ENCODE data around the gene TEKT3. TPM values are rescaled to one million over a fixed set of nuclear protein-coding genes. Genes with fewer than 3 reads are reported as not detected.

Gene TEKT3
- total RNA-seq, 1 experiment from 2014 or later: 1.0 TPM

DNA sequence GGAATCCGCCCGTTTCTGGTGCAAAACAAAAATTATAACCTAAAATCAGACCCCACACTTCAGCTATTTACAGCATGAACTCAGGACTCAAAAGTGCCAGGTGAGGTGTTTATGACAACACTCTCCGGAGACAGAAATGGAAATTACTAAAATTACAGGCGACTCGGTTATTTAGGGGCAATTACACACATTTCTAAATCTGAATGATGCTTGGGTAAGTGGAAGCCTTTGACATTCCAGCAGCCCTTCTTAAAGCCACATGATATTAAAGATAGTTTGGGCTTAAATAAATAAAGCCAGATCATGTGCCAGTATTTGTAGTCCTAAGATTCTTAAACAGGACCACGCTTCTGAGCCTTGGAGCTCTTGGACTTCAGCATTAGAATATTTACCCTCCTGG is 39.6 kb downstream of the TEKT3 start:
- no peak overlapping the region for H3K4me3 ChIP-seq
- H3K36me3 ChIP-seq: no peaks in the 10 kb centered on the region
- no peaks in the 10 kb centered on the region for H3K27me3 ChIP-seq (replicated peaks)
- H3K9me3 ChIP-seq (replicated peaks): no peaks in the 10 kb centered on the region
- no peak for DNase-seq (ENCODE audit: low read depth in 1 of 2, low spot score in 2 of 2)
- H3K4me1 ChIP-seq (replicated peaks): peaks cover 39% of the 10 kb centered on the region
- no peak overlapping the region for H3K27ac ChIP-seq

DNA sequence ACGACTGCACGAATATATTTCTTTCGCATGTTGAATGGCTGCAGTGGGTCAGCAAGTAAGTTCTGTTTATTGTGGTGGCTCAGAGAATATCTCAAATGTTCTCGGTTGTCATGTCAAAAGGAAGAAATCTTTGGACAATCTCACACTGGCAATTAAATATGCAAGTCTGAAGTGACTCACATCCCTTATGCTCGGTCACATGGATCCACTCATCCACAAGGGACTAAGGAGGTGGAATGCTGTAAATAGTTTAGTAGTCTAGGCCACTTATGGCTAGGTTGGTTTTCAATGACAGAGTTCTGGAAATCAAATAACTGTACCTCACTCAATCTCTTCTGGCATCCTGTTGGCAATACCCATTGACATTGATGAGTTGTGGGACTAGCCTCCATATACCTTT is 43.2 kb downstream of the TEKT3 start:
- Histone ChIP-seq H3K4me3 (no peak overlapping the region), H3K4me1 (replicated peaks) (peaks cover 25% of the 10 kb centered on the region), H3K27me3 (replicated peaks) (no peaks in the 10 kb centered on the region), H3K36me3 (no peaks in the 10 kb centered on the region), H3K27ac (peak overlapping the region; percentile 27), H3K9me3 (replicated peaks) (no peaks in the 10 kb centered on the region)
- DNase-seq (ENCODE audit: low read depth in 1 of 2, low spot score in 2 of 2): no peak

DNA sequence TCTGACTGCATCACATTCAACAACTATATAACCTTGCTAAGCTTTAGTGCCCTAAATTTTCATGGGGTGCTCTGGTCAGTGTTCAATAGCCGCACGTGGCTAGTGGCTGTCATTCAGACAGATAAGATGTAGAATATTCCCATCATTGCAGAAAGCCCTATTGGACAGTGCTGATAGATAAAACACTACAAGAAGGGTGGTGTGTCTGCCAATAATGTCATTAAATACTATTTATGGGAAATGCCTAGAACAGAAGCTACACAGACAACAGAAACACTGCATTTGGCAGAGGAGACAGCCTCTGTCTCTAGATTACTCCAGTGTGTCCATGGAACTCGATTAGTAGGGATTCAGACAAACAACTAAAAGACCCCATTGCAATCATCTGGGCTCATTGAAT is 47.8 kb downstream of the TEKT3 start:
- Histone ChIP-seq H3K9me3 (replicated peaks) (no peaks in the 10 kb centered on the region), H3K4me1 (replicated peaks) (peaks cover 40% of the 10 kb centered on the region), H3K4me3 (no peak overlapping the region), H3K27me3 (replicated peaks) (no peaks in the 10 kb centered on the region), H3K36me3 (no peaks in the 10 kb centered on the region), H3K27ac (no peak overlapping the region)
- no peak for DNase-seq (ENCODE audit: low read depth in 1 of 2, low spot score in 2 of 2)

DNA sequence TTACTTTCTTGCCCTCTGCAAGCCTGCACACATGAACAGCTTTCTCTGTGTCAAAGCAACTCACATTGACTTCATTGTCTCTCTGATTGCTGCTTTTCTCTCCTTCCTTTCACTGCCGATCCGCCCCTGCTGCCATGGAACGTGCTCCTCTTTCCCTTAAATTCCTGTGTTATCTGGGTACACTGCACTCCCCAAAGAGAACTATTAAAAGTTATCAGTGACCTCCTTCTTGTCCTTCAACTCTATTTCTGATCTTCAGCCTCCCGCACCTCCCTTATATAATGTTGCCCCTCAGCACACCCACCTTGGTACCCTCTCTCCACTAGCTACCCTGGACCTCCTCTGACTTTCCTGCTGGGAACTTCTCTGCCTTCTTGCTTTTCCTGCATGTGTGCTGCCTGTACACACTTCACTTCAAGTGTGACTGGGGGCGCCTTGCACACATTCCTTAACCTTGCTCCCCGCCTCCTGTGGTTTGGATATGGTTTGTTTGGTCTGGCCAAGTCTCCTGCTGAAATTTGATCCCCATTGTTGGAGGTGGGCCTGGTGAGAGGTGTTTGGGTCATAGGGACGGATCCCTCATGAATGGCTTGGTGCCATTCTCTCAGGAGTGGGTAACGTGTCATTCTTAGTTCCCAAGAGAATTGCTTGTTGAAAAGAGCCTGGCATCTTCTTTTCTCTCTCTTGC is 49.6 kb downstream of the TEKT3 start:
- DNase-seq (ENCODE audit: low read depth in 1 of 2, low spot score in 2 of 2): peak; percentile 26 to 56
- Histone ChIP-seq H3K4me3 (no peak overlapping the region), H3K4me1 (replicated peaks) (peaks cover 40% of the 10 kb centered on the region), H3K36me3 (no peaks in the 10 kb centered on the region), H3K27me3 (replicated peaks) (no peaks in the 10 kb centered on the region), H3K27ac (no peak overlapping the region), H3K9me3 (replicated peaks) (no peaks in the 10 kb centered on the region)

DNA sequence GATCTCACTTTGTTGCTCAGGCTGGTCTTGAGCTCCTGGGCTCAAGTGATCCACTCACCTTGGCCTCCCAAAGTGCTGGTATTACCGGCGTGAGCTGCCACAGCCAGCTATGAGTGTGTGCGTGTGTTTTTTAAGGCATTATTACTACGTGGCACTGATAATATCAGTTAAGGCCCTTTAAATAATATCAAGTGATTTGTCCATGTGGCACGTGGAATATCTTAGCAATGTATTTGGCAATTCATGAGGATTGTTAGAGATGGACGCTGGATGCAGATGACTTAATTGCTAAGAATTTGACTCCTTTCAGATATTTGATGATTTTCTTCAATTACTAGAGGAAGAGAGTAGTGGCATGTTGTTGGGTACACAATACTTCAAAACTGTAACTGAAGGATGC is 50.8 kb downstream of the TEKT3 start:
- Histone ChIP-seq H3K27me3 (replicated peaks) (no peaks in the 10 kb centered on the region), H3K9me3 (replicated peaks) (no peaks in the 10 kb centered on the region), H3K4me1 (replicated peaks) (peaks cover 40% of the 10 kb centered on the region), H3K36me3 (no peaks in the 10 kb centered on the region), H3K4me3 (no peak overlapping the region), H3K27ac (peak overlapping the region; percentile 79)
- DNase-seq (ENCODE audit: low read depth in 1 of 2, low spot score in 2 of 2): peak in 1 of 2 experiments; percentile 30

DNA sequence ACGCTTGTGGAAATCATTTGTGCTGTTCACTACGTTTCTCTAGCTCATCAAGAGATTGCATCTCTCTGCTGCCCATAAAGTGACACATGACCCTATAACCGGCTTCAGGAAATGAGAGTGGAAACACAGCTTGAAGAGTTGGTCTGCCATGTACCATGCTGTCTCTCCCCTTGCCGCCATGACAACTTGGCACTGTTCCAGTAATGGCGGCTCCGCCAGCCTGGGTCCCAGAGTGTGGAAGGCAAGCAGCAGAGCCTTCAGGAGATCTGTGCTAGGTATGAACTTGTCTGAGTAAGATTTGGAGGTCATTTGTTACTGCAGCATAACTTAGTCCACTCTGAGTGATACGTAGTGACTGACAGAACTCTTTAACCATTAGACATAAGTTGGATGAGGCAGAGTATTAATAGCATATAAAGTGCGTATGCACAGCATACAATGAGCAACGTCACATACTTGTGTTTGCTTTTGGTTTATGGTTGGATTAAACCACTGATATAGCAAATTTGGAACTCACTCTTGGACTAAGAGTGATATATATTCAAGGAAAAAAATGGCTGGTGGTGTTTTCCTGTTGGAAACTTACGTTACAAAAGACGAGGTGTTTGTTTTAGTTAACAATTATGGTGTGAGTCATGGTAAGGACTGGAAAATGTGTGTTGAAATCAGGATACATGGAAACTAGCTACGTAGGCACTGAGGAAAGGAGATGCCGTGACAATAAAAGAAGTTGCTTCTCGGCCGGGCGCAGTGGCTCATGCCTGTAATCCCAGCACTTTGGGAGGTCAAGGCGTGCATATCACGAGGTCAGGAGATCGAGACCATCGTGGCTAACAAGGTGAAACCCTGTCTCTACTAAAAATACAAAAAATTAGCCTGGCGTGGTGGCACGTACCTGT is 51.9 kb downstream of the TEKT3 start:
- no peaks in the 10 kb centered on the region for H3K9me3 ChIP-seq (replicated peaks)
- peak overlapping the region; percentile 79 for H3K27ac ChIP-seq
- peaks cover 42% of the 10 kb centered on the region for H3K4me1 ChIP-seq (replicated peaks)
- H3K27me3 ChIP-seq (replicated peaks): no peaks in the 10 kb centered on the region
- DNase-seq (ENCODE audit: low read depth in 1 of 2, low spot score in 2 of 2): peak; percentile 77 to 84
- H3K36me3 ChIP-seq: no peaks in the 10 kb centered on the region
- no peak overlapping the region for H3K4me3 ChIP-seq

DNA sequence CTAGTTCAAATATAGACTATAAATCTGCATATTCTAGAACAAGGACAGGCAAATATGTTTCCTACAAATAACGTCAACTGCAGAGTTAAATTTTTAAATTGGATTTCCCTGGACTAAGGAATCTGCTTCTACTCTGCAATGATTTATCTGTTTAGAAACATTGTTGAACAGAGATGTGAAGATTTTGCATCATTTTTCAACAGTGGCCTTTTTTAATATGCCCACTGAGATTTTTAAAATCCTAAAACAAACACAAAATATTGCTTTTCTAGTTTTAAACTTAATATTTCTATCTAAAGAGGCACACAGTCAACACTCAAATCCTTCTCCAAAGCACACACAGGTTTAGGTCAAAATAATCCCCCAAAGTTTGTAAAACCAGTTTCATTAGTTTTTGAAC is 52.5 kb downstream of the TEKT3 start:
- Histone ChIP-seq H3K27me3 (replicated peaks) (no peaks in the 10 kb centered on the region), H3K4me1 (replicated peaks) (peaks cover 43% of the 10 kb centered on the region), H3K36me3 (no peaks in the 10 kb centered on the region), H3K9me3 (replicated peaks) (no peaks in the 10 kb centered on the region), H3K4me3 (no peak overlapping the region), H3K27ac (peak overlapping the region; percentile 79; the same call in 1 of the 2 replicates)
- DNase-seq (ENCODE audit: low read depth in 1 of 2, low spot score in 2 of 2): no peak

DNA sequence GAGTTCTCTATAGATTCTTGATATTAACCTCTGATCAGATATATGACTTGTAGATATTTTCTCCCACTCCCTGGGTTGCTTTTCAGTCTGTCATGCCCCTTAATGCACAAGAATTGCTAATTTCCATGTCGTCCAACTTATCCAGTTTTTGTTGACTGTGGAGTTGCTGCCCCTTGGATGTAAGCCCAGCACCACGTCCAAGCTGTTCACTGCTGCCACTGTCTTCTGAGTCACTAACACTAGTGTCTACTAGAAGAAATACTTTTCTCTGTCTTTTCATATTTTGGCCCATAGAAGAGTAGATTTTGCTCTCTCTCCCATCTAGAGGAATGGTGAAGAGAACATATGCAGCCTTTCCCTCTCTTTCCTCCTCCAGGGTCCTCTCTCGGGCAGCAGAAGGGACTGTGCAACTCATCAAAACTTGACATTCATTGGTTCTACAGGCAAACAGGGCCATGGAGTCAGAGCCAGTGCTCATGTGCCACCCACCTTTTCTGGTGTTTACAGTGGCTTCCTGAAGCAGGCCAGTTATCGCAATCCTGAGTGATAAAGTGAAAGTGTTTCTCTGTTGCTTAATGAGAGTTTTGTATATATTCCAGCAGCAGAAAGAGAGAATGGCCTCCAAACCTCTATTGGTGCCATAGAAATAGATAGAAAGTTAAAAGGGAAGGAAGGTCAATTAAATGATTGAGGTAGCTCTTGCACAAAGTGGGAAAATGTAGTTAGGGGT is 53.7 kb downstream of the TEKT3 start:
- Histone ChIP-seq H3K27ac (no peak overlapping the region), H3K27me3 (replicated peaks) (no peaks in the 10 kb centered on the region), H3K4me3 (no peak overlapping the region), H3K9me3 (replicated peaks) (0 out of 2 replicates have a peak, but pooled peaks cover 2% of the 10 kb centered on the region), H3K36me3 (no peaks in the 10 kb centered on the region), H3K4me1 (replicated peaks) (peaks cover 43% of the 10 kb centered on the region)
- DNase-seq (ENCODE audit: low read depth in 1 of 2, low spot score in 2 of 2): no peak

DNA sequence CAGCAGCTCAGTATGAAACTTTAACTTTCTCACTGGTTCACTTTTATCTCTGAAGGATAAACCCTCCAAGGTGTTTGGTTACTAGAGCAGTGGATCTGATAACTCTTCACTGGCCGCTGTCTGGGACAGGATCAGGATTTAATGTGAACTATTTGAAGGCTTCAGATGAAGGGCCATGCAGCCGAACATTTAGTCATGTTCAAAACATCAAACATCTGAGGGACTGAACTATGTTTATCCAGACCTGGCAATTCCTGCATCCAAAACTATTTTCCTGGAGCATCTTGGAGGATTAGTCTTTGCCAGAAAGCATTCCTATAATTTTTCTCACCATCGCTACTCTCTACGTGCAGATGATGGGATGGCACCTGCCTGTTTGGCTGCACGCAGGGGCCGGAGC is 55.9 kb downstream of the TEKT3 start:
- H3K4me3 ChIP-seq: no peak overlapping the region
- no peak overlapping the region for H3K27ac ChIP-seq
- H3K27me3 ChIP-seq (replicated peaks): no peaks in the 10 kb centered on the region
- 0 out of 2 replicates have a peak, but pooled peaks cover 3% of the 10 kb centered on the region for H3K9me3 ChIP-seq (replicated peaks)
- DNase-seq (ENCODE audit: low read depth in 1 of 2, low spot score in 2 of 2): no peak
- peaks cover 33% of the 10 kb centered on the region for H3K4me1 ChIP-seq (replicated peaks)
- no peaks in the 10 kb centered on the region for H3K36me3 ChIP-seq

DNA sequence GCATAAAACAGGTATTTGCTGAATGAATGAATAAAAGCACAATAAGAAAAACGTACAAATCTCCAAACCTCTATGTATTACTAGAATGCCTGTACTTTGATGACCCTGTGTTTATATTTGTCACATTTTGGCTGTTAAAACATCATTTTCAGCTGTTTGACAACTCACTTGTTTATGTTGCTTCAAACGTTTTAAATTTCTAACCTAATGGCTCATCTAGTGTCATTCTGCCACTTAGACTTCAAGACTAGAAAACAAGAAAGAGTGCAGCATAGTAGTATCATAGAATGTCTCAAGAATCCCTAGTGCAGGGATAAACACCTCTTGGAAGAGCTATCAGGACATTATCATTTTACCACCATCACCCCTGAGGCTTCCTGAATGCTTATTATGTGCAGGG is 56.9 kb downstream of the TEKT3 start:
- Histone ChIP-seq H3K27me3 (replicated peaks) (no peaks in the 10 kb centered on the region), H3K27ac (no peak overlapping the region)
- no peak for DNase-seq (ENCODE audit: low read depth in 1 of 2, low spot score in 2 of 2)

DNA sequence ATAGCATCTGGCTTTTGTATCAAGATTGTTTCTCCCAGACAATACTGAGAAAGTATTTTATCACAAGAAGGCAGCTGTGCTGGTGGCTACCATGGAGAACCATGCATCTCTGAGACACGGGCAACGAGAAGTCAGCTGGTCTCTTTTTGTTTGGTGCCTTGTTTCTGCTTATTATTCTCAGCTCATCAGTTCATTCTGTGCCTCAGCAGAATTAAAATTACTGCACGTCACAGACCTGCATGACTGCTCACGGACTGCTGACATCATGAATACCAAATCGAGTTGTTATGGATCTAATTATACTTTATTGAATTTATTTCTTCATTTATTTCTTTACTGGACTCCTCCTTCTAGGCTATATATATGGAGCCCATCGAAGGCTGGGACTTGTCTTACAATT is 57.3 kb downstream of the TEKT3 start:
- H3K4me3 ChIP-seq: no peak overlapping the region
- DNase-seq (ENCODE audit: low read depth in 1 of 2, low spot score in 2 of 2): no peak
- peaks cover 24% of the 10 kb centered on the region for H3K4me1 ChIP-seq (replicated peaks)
- H3K27me3 ChIP-seq (replicated peaks): no peaks in the 10 kb centered on the region
- no peaks in the 10 kb centered on the region for H3K36me3 ChIP-seq
- H3K9me3 ChIP-seq (replicated peaks): 0 out of 2 replicates have a peak, but pooled peaks cover 3% of the 10 kb centered on the region
- H3K27ac ChIP-seq: no peak overlapping the region

More for the DNA sequence above, 56.9 kb downstream of the TEKT3 start:
- Histone ChIP-seq H3K9me3 (replicated peaks) (0 out of 2 replicates have a peak, but pooled peaks cover 3% of the 10 kb centered on the region), H3K4me3 (no peak overlapping the region), H3K4me1 (replicated peaks) (peaks cover 24% of the 10 kb centered on the region), H3K36me3 (no peaks in the 10 kb centered on the region)

DNA sequence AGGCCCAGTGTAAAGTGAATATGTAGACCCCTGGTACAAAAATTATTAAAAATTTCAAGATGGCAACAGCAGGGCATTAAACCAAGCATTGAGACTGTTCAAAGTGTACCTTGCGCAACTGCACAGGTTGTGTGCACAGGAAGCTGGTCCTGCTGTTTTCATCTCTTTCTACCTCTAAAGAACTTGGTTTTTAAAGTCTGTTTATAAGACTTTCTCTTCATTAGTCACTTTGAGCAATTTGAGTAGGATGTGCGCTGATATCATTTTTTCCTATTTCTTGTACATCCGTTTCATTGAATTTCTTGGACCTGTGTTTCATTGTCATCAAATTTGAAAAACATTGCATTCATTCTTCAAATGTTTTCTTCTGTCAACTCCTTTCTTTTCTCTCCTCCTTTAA is 59.5 kb downstream of the TEKT3 start:
- DNase-seq (ENCODE audit: low read depth in 1 of 2, low spot score in 2 of 2): peak in 1 of 2 experiments; percentile 40
- Histone ChIP-seq H3K4me3 (no peak overlapping the region), H3K9me3 (replicated peaks) (0 out of 2 replicates have a peak, but pooled peaks cover 3% of the 10 kb centered on the region), H3K27me3 (replicated peaks) (no peaks in the 10 kb centered on the region), H3K4me1 (replicated peaks) (peaks cover 24% of the 10 kb centered on the region), H3K27ac (peak overlapping the region; percentile 34; the same call in 1 of the 2 replicates), H3K36me3 (no peaks in the 10 kb centered on the region)

DNA sequence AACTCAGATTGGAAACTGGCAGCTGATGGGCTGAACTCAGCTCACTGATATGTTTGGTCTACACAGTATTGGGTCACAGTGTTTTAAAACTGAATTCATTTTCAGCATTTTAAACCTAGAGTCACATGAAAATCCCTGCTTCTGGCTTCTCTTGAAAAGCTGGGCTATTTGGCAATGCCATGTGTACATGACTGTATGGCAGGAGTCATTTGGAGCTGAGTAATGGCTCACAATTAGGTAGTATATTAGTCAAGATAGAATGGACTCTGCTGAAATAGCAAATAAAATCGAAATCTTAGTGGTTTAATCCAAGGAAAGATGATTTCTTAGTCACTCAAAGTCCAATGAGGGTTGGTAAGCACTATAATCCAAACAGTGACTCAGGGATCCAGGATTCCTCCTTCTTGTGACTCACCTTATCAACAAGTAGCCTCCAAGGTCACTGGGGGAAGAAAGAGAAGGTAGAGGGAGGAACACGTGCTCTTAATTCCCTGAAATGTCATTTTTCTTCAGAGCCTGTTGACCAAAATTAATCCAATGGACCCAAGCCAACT is 62.4 kb downstream of the TEKT3 start:
- peak; percentile 58 to 66 for DNase-seq (ENCODE audit: low read depth in 1 of 2, low spot score in 2 of 2)
- no peaks in the 10 kb centered on the region for H3K36me3 ChIP-seq
- no peaks in the 10 kb centered on the region for H3K27me3 ChIP-seq (replicated peaks)
- peak overlapping the region; percentile 63 for H3K27ac ChIP-seq
- 0 out of 2 replicates have a peak, but pooled peaks cover 3% of the 10 kb centered on the region for H3K9me3 ChIP-seq (replicated peaks)
- H3K4me1 ChIP-seq (replicated peaks): peaks cover 22% of the 10 kb centered on the region
- no peak overlapping the region for H3K4me3 ChIP-seq

Measured in SJSA1 (cell line).